ENCODE data around the gene CAMK1D.

- TF ChIP-seq CTCF (IDR thresholded peaks at IDR 0.05) (no peak), POLR2A (IDR thresholded peaks at IDR 0.05) (no peak)
These were observed 121.8 kb downstream of the CAMK1D start for GRCh38 chr10:12471135-12471534.
